Measurements from ENCODE around the gene ZNF287. TPM values are rescaled to one million over a fixed set of nuclear protein-coding genes. Genes with fewer than 3 reads are reported as not detected.

ZNF287 gene
- total and polyA plus RNA-seq, 9 of the 15 experiments (the other 6 are each of a cell fraction or from before 2014, with no cell fraction given): 0.01 to 0.27 (median 0.18) TPM; not detected in 2

GRCh38 chr17:16589097-16589969 is 20.3 kb upstream of the ZNF287 start (continued):
- TF ChIP-seq MGA (IDR thresholded peaks at IDR 0.05) (peak; percentile 59), TBP (optimal IDR thresholded peaks at IDR 0.05; ENCODE audit: low read depth, low read length) (no peak), CTCF (IDR thresholded peaks at IDR 0.05 in 2 of 3, conservative IDR thresholded peaks at IDR 0.05 in 1 of 3; ENCODE audit: insufficient read depth in 2 of 3, low read depth in 1 of 3, low read length in 3 of 3) (peak; percentile 85 to 92 (median 91)), HCFC1 (IDR thresholded peaks at IDR 0.05; ENCODE audit: low read depth, low read length) (no peak), NFXL1 (CRISPR knock-in tag; IDR thresholded peaks at IDR 0.05) (no peak), FOXM1 (IDR thresholded peaks at IDR 0.05; ENCODE audit: low read depth) (no peak), FOXM1 (CRISPR knock-in tag; IDR thresholded peaks at IDR 0.05; ENCODE audit: low read depth) (no peak), DNMT1 (IDR thresholded peaks at IDR 0.05) (no peak), TFAP4 (CRISPR knock-in tag; IDR thresholded peaks at IDR 0.05; ENCODE audit: borderline replicate concordance) (peak; percentile 39; the same call in 1 of the 2 replicates), MEF2A (IDR thresholded peaks at IDR 0.05; ENCODE audit: control insufficient read depth, low read depth, low read length) (no peak), ZZZ3 (IDR thresholded peaks at IDR 0.05) (no peak), CBX2 (IDR thresholded peaks at IDR 0.05; ENCODE audit: insufficient read depth, low read length, poor library complexity, severe bottlenecking) (no peak), KHSRP (IDR thresholded peaks at IDR 0.05) (no peak)

Measured in K562 (cell line).